Esophagus (tissue), 2 donors: ENCODE measurements around the gene PDLIM3. TPM values are rescaled to one million over a fixed set of nuclear protein-coding genes. Genes with fewer than 3 reads are reported as not detected.
"Not testable (repeated sequence)": the region's sequence is repeated elsewhere in the genome, so short reads cannot be mapped to it uniquely, and the experiment has no call there.

ENCODE experiments used
- H3K27ac ChIP-seq, 2 donors: one replicate each; pipeline ENCODE4 v1.5.1; 2013; ENCODE audit warnings: low read depth in 2 of 2, mild to moderate bottlenecking in 2 of 2, inconsistent platforms in 1 of 2, low read length in 1 of 2, moderate library complexity in 1 of 2
- H3K27me3 ChIP-seq, 2 donors: one replicate each; pipeline ENCODE4 v1.6.1; 2013; ENCODE audit warnings: low read length in 2 of 2, control low read depth in 1 of 2, mild to moderate bottlenecking in 1 of 2; ENCODE audit not compliant: insufficient read depth in 2 of 2, control insufficient read depth in 1 of 2
- H3K36me3 ChIP-seq, 2 donors: one replicate each; pipeline ENCODE4 v1.6.1; 2013; ENCODE audit warnings: low read length in 1 of 2; ENCODE audit not compliant: control insufficient read depth in 2 of 2, insufficient read depth in 2 of 2
- H3K4me1 ChIP-seq, 2 donors: one replicate each; pipeline ENCODE4 v1.6.1; 2013; ENCODE audit warnings: low read length in 1 of 2; ENCODE audit not compliant: control insufficient read depth in 2 of 2, insufficient read depth in 2 of 2
- H3K4me3 ChIP-seq, 2 donors: one replicate each; pipeline ENCODE4 v1.5.1; 2013; ENCODE audit warnings: low read length in 2 of 2, mild to moderate bottlenecking in 2 of 2, low read depth in 1 of 2, moderate library complexity in 1 of 2
- H3K9me3 ChIP-seq, 2 donors: one replicate each; pipeline ENCODE4 v1.6.1; 2013; ENCODE audit warnings: mild to moderate bottlenecking in 2 of 2, low read depth in 1 of 2, low read length in 1 of 2, moderate library complexity in 1 of 2; ENCODE audit not compliant: control insufficient read depth in 2 of 2, insufficient read depth in 1 of 2
- WGBS, 2 donors: extraction: QIAGEN DNeasy Blood & Tissue Kit; methylation state at CpG; one replicate each; pipeline ENCODE4 v1.1.7; 2013; 5-methylcytosine and 5-hydroxymethylcytosine counted together
- polyA plus RNA-seq, 2 donors: library from polyadenylated mRNA; stranded (reverse); fragments of 200-250 nt; gene quantifications; one replicate each; pipeline ENCODE4 v1.2.3, GENCODE V29; 2013
- donor health status: healthy with polysubstance abuse.
- donor health status: Bipolar disorder and iron deficiency.

PDLIM3 gene
- polyA plus RNA-seq, 2 donors, result 24.2 to 62.8 TPM

GRCh38 chr4:185559251-185559914 lies 24.1 kb upstream of the PDLIM3 start:
- 45 to 57% methylated on average over 8 of the region's 8 CpGs for WGBS, 2 donors
- not testable (repeated sequence) for H3K4me3 ChIP-seq, H3K27me3 ChIP-seq, H3K9me3 ChIP-seq, H3K36me3 ChIP-seq
- Histone ChIP-seq H3K27ac (peak overlapping the region; percentile 74 to 77), H3K4me1 (peaks cover 0 to 10% of the 10 kb centered on the region in 2 donors)

GRCh38 chr4:185554365-185555126 lies 19.2 kb upstream of the PDLIM3 start:
- Histone ChIP-seq H3K9me3 (peaks cover 0 to 2% of the 10 kb centered on the region in 2 donors), H3K4me1 (peaks cover 0 to 6% of the 10 kb centered on the region in 2 donors), H3K4me3 (no peak overlapping the region), H3K36me3 (no peaks in the 10 kb centered on the region), H3K27me3 (no peaks in the 10 kb centered on the region), H3K27ac (peak overlapping the region; percentile 30 to 36)
- WGBS, 2 donors, result 59 to 66% methylated on average over 4 of the region's 4 CpGs

GRCh38 chr4:185552254-185552653 lies 16.9 kb upstream of the PDLIM3 start:
- no peak overlapping the region for H3K27ac ChIP-seq
- WGBS, 2 donors, result 72 to 76% methylated on average over 2 of the region's 2 CpGs
- no peaks in the 10 kb centered on the region for H3K36me3 ChIP-seq
- peaks cover 0 to 2% of the 10 kb centered on the region in 2 donors for H3K9me3 ChIP-seq
- H3K27me3 ChIP-seq, result no peaks in the 10 kb centered on the region
- H3K4me1 ChIP-seq, result peaks cover 0 to 3% of the 10 kb centered on the region in 2 donors
- no peak overlapping the region for H3K4me3 ChIP-seq

GRCh38 chr4:185550933-185551332 lies 15.6 kb upstream of the PDLIM3 start:
- Histone ChIP-seq H3K4me3 (no peak overlapping the region), H3K27ac (no peak overlapping the region), H3K9me3 (peaks cover 0 to 2% of the 10 kb centered on the region in 2 donors), H3K4me1 (peaks cover 0 to 3% of the 10 kb centered on the region in 2 donors), H3K36me3 (no peaks in the 10 kb centered on the region), H3K27me3 (no peaks in the 10 kb centered on the region)
- WGBS, 2 donors, result 39 to 63% methylated on average over 1 of the region's 1 CpG

- WGBS, 2 donors, result 49 to 64% methylated on average over 2 of the region's 2 CpGs
- Histone ChIP-seq H3K27ac (no peak overlapping the region), H3K36me3 (no peaks in the 10 kb centered on the region), H3K4me3 (no peak overlapping the region), H3K9me3 (peaks cover 0 to 2% of the 10 kb centered on the region in 2 donors), H3K27me3 (no peaks in the 10 kb centered on the region), H3K4me1 (peaks cover 0 to 3% of the 10 kb centered on the region in 2 donors)
These were observed 13.9 kb upstream of the PDLIM3 start for GRCh38 chr4:185549095-185549639.

GRCh38 chr4:185548587-185548986 lies 13.3 kb upstream of the PDLIM3 start:
- Histone ChIP-seq H3K27ac (no peak overlapping the region), H3K36me3 (no peaks in the 10 kb centered on the region)
- 88 to 96% methylated on average over 1 of the region's 1 CpG for WGBS, 2 donors

GRCh38 chr4:185546335-185546734 lies 11.0 kb upstream of the PDLIM3 start:
- Histone ChIP-seq H3K36me3 (no peaks in the 10 kb centered on the region), H3K27me3 (no peaks in the 10 kb centered on the region), H3K4me1 (no peaks in the 10 kb centered on the region), H3K27ac (no peak overlapping the region), H3K4me3 (no peak overlapping the region), H3K9me3 (no peaks in the 10 kb centered on the region)
- 72 to 78% methylated on average over 6 of the region's 6 CpGs for WGBS, 2 donors

More at GRCh38 chr4:185548587-185548986, 13.3 kb upstream of the PDLIM3 start:
- Histone ChIP-seq H3K27me3 (no peaks in the 10 kb centered on the region), H3K4me3 (no peak overlapping the region), H3K4me1 (peaks cover 0 to under 1% of the 10 kb centered on the region in 2 donors), H3K9me3 (peaks cover 0 to 2% of the 10 kb centered on the region in 2 donors)

- 65 to 66% methylated on average over 14 of the region's 14 CpGs for WGBS, 2 donors
- no peaks in the 10 kb centered on the region for H3K4me1 ChIP-seq
- H3K27ac ChIP-seq, result peak overlapping the region; percentile 52 to 56
- no peaks in the 10 kb centered on the region for H3K9me3 ChIP-seq
- H3K4me3 ChIP-seq, result no peak overlapping the region
- no peaks in the 10 kb centered on the region for H3K27me3 ChIP-seq
- H3K36me3 ChIP-seq, result no peaks in the 10 kb centered on the region
These were observed 7.5 kb upstream of the PDLIM3 start for GRCh38 chr4:185542626-185543315.

GRCh38 chr4:185541251-185541727 lies 6.0 kb upstream of the PDLIM3 start:
- H3K9me3 ChIP-seq, result no peaks in the 10 kb centered on the region
- no peak overlapping the region for H3K4me3 ChIP-seq
- no peaks in the 10 kb centered on the region for H3K27me3 ChIP-seq
- H3K27ac ChIP-seq, result peak overlapping the region; percentile 52 to 53
- no peaks in the 10 kb centered on the region for H3K4me1 ChIP-seq
- WGBS, 2 donors, result 15 to 21% methylated on average over 10 of the region's 10 CpGs
- H3K36me3 ChIP-seq, result no peaks in the 10 kb centered on the region
